AG04450 (cell line): ENCODE results near the gene CWC22. TPM values are rescaled to one million over a fixed set of nuclear protein-coding genes. Genes with fewer than 3 reads are reported as not detected.
"Not testable (repeated sequence)": the region's sequence is repeated elsewhere in the genome, so short reads cannot be mapped to it uniquely, and the experiment has no call there.

Experiments used
- CTCF ChIA-PET: fragments of 300-600, 350-600 bp; formaldehyde crosslinking; extraction: SDS; loops from one replicate; lab custom pipeline; 2022; ENCODE audit warnings: antibody characterized with exemption, inconsistent platforms; lab: Charles Lee
- POLR2A ChIA-PET: fragments of 350-600 bp; formaldehyde crosslinking; extraction: SDS; loops from one replicate; lab custom pipeline; 2021; ENCODE audit warnings: antibody characterized with exemption, inconsistent platforms; lab: Yijun Ruan, JAX
- DNase-seq: peaks from one replicate; pipeline ENCODE4 v3.0.0-alpha.2; 2011; ENCODE audit warnings: low read depth, low spot score
- H3K27ac ChIP-seq: one replicate; pipeline ENCODE4 v1.5.1; 2012; ENCODE audit warnings: low read depth, low read length, control low read depth
- H3K27me3 ChIP-seq: one replicate; pipeline ENCODE4 v1.6.0; 2012; ENCODE audit warnings: low read length; ENCODE audit not compliant: control insufficient read depth, insufficient read depth
- H3K4me3 ChIP-seq: 2 replicates; pipeline ENCODE4 v1.5.1; 2011; ENCODE audit warnings: mild to moderate bottlenecking, low read depth, low read length, control low read depth
- H3K9me3 ChIP-seq: 2 replicates; pipeline ENCODE4 v1.5.1; 2012; ENCODE audit warnings: low read length; ENCODE audit not compliant: control insufficient read depth, insufficient read depth
- polyA plus RNA-seq: library from polyadenylated mRNA; depleted of rRNA; stranded (reverse); fragments of >200 nt; gene quantifications from 2 replicates; pipeline ENCODE4 v1.2.3, GENCODE V29; 2011
- TF ChIP-seq, protein P1 (sequence below): IDR thresholded peaks from 2 replicates; pipeline ENCODE4 v1.5.1; 2011; ENCODE audit warnings: low read depth, low read length, control low read depth, inconsistent platforms

The CWC22 gene
- polyA plus RNA-seq, 1 experiment = 6.0 TPM

GRCh38 chr2:179936654-179937053 is 70.4 kb downstream of the CWC22 start:
- H3K27me3 ChIP-seq = no peaks in the 10 kb centered on the region
- DNase-seq = no peak
- POLR2A ChIA-PET = no interaction called here
- no peak overlapping the region for H3K4me3 ChIP-seq
- CTCF ChIA-PET = interaction anchor here (1.2 to 1.8 kb wide), 2 partner anchors 33 to 87 kb away, joined by 3 to 6 read pairs; no protein-coding TSS in a partner anchor
- TF ChIP-seq, protein P1, sequence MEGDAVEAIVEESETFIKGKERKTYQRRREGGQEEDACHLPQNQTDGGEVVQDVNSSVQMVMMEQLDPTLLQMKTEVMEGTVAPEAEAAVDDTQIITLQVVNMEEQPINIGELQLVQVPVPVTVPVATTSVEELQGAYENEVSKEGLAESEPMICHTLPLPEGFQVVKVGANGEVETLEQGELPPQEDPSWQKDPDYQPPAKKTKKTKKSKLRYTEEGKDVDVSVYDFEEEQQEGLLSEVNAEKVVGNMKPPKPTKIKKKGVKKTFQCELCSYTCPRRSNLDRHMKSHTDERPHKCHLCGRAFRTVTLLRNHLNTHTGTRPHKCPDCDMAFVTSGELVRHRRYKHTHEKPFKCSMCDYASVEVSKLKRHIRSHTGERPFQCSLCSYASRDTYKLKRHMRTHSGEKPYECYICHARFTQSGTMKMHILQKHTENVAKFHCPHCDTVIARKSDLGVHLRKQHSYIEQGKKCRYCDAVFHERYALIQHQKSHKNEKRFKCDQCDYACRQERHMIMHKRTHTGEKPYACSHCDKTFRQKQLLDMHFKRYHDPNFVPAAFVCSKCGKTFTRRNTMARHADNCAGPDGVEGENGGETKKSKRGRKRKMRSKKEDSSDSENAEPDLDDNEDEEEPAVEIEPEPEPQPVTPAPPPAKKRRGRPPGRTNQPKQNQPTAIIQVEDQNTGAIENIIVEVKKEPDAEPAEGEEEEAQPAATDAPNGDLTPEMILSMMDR = peak; percentile 43
- no peak overlapping the region for H3K27ac ChIP-seq
- H3K9me3 ChIP-seq = no peaks in the 10 kb centered on the region

GRCh38 chr2:179936141-179936540 is 71.0 kb downstream of the CWC22 start:
- CTCF ChIA-PET = interaction anchor here (1.8 kb wide), 1 partner anchor 86 kb away, joined by 6 read pairs; no protein-coding TSS in a partner anchor
- Histone ChIP-seq H3K27ac (no peak overlapping the region), H3K27me3 (no peaks in the 10 kb centered on the region), H3K9me3 (no peaks in the 10 kb centered on the region), H3K4me3 (no peak overlapping the region)
- DNase-seq = no peak
- POLR2A ChIA-PET = no interaction called here
- TF ChIP-seq, protein P1 = no peak

- DNase-seq = no peak
- ChIA-PET POLR2A (interaction anchor here (0.6 kb wide), 1 partner anchor 20 kb away, joined by 3 read pairs; no protein-coding TSS in a partner anchor), CTCF (interaction anchor here (1.1 to 1.4 kb wide), 3 partner anchors 14 to 987 kb away, joined by 3 to 4 read pairs (median 3); no protein-coding TSS in a partner anchor)
- Histone ChIP-seq H3K4me3 (no peak overlapping the region), H3K27ac (no peak overlapping the region), H3K27me3 (no peaks in the 10 kb centered on the region), H3K9me3 (peaks cover 6% of the 10 kb centered on the region)
- TF ChIP-seq, protein P1 = no peak
Measured at GRCh38 chr2:179932786-179933185, 74.3 kb downstream of the CWC22 start.

- POLR2A ChIA-PET = no interaction called here
- TF ChIP-seq, protein P1 = no peak
- Histone ChIP-seq H3K4me3 (no peak overlapping the region), H3K27ac (no peak overlapping the region), H3K9me3 (peaks cover 6% of the 10 kb centered on the region), H3K27me3 (no peaks in the 10 kb centered on the region)
- CTCF ChIA-PET = interaction anchor here (0.6 to 1.3 kb wide), 3 partner anchors 8 to 989 kb away, joined by 3 to 4 read pairs (median 3); no protein-coding TSS in a partner anchor
- no peak for DNase-seq
Measured at GRCh38 chr2:179931502-179931901, 75.6 kb downstream of the CWC22 start.

- H3K4me3 ChIP-seq, H3K27me3 ChIP-seq, POLR2A ChIA-PET, H3K9me3 ChIP-seq, H3K27ac ChIP-seq, DNase-seq, CTCF ChIA-PET: not testable (repeated sequence)
Measured at GRCh38 chr2:179929997-179930396, 77.1 kb downstream of the CWC22 start.
